GM12892 (cell line): ENCODE measurements around the gene QRICH1.

ENCODE experiments used
- DNase-seq: peaks from one replicate; pipeline ENCODE4 v3.0.0; 2011; ENCODE audit not compliant: insufficient read length
- FAIRE-seq: peaks from 2 replicates; lab custom pipeline; 2011; peaks lifted over from hg19 to GRCh38; lab: Jason Lieb, UNC
- POLR2A ChIP-seq: IDR thresholded peaks from 2 replicates; pipeline ENCODE4 v1.6.1; 2011; ENCODE audit warnings: low read depth, low read length, control low read depth
- POLR2AphosphoS5 ChIP-seq: IDR thresholded peaks from 2 replicates; pipeline ENCODE4 v1.6.1; 2011; ENCODE audit warnings: low read depth, low read length, control low read depth
- TAF1 ChIP-seq: IDR thresholded peaks from 2 replicates; pipeline ENCODE4 v1.6.1; 2011; ENCODE audit warnings: low read depth, mild to moderate bottlenecking, control low read depth, low read length, borderline replicate concordance

Gene QRICH1

GRCh38 chr3:49001155-49001554 lies 92.7 kb downstream of the QRICH1 start:
- FAIRE-seq (no peak), DNase-seq (no peak)
- TF ChIP-seq POLR2AphosphoS5 = no peak
- TF ChIP-seq TAF1 = no peak
- peak; percentile 18; the same call in 1 of the 2 replicates for TF ChIP-seq POLR2A

DNA sequence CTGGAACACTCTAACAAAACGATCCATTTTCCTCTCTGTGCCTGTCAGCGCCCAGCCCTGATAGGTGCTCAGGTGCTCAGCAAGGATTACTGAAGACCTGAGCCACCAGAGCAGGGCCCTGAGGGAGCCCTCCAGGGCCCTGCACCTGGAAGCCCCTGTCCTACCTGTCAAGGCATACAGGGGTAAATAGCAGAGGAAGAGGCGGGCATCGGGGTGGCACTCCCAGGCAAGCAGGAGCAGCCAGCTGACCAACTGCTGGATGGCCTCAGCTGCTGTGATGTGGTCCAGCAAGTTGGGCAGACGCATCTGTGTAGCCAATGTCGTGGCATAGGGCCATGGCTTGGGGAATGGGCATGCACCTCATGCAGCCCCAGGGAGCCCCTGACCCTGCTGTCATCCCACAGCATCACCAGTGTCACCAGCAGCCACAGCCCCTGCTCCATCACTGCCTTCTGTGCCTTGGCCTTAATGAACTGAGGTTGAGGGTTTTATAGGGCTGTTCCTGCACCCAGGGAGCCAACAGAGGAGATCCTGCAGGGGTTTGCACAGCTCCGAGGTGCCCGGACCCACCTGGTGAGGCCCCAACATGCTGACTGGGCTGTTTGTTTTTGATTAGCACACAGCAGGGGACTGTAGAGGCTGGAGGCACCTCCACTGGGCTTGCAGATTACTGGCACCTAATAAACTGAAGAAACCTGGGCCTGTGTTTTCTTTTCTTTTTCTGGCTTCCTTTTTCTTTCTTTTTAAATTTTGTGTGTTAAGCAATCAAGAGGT lies 94.6 kb downstream of the QRICH1 start:
- DNase-seq = no peak
- FAIRE-seq = no peak
- TF ChIP-seq TAF1 = no peak
- TF ChIP-seq POLR2A = no peak
- no peak for TF ChIP-seq POLR2AphosphoS5

DNA sequence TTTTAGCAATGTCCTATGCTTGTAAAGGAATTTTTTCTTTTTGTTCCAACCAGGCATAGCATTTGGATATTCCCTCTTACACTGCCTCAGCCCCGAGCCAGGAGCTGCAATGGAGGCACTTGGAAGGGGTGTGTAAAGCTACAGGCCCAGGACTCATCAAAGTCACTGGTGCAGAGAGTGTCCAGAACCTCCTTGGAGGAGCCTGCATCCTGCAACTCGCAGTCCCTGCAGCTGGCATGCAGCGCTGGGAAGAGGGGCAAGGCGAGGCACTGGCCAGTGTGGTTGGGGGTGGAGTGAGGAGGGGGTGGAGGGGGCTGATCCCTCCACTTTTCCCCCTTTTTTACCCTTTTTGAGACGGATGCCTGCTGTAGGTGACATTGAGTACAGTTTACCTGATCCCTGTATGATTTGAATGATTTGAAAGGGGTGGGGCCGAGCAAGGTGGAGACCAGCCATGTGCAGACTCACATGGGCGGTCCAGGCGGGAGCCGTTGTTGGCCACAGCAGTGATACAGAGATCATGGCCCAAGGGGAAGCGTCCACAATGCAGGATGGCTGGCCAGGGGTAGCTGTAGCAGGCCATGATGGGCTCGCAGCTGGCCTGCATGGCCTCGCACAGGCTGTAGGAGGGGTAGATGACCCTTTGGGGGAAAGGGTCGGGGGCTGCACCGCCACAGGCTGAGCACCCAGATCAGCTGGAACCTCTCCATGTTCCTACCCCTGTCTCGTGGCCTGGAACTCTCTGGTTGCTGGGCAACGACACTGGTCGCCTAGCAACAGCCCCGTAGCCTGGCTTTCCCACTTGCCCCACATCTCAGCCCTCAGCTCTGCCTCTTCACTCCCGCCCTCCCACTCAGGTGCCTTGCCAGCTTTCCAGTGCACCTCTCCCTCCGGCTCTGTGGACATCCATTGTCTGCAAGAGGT lies 95.9 kb downstream of the QRICH1 start:
- DNase-seq (no peak), FAIRE-seq (no peak)
- TF ChIP-seq TAF1 (no peak), POLR2A (0 out of 2 replicates have a peak, but pooled peaks have one; percentile 17)

DNA sequence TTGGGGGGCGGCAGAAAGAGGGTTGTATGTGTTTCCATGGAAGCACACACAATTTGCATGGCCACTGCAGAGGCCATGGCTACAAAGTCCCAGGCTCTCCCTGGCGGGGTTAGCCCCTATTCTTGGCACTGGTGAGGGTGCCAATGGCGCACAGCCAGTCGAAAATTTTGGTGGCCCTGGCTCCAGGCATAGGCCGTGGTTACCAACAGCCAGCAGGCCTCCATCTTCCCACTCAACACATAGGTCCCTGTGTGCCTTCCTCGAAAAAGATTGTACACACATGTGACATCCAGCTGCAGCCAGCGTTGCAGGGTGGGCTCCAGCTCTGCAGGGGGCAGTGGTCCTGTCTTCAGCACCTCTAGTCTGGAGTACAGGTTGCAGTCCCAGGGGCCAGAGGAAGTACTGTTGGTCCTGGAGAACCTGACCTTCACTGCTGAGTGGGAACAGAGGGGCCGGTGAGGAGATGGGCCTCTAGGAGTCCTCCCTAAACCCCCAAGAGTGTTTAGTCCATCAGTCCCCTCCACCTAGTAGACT lies 96.7 kb downstream of the QRICH1 start:
- no peak for DNase-seq
- no peak for FAIRE-seq
- TF ChIP-seq POLR2AphosphoS5 = no peak
- no peak for TF ChIP-seq TAF1
- TF ChIP-seq POLR2A = no peak

DNA sequence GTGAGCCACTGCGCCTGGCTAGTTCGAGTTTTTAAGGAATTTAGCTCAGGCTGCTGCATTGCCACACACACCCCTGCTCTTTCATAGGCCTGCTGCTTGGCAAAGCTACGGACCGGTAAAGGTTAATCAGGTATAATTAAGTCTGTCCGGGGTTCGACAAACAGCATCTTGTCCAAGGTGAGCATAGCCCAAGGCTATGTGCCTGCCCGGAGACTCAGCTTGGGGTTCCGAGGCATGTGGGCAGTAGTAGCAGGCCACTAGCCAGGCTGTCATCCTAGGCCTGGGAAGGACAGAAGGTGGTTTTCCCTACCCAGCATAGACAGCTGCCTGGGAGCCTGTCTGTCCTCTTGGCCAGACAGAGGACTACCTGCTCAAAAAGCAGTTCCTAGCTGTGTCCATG lies 97.2 kb downstream of the QRICH1 start:
- TF ChIP-seq TAF1 = no peak
- no peak for TF ChIP-seq POLR2AphosphoS5
- TF ChIP-seq POLR2A = no peak
- DNase-seq = no peak
- FAIRE-seq = no peak

GRCh38 chr3:48993834-48994233 lies 100.0 kb downstream of the QRICH1 start:
- no peak for FAIRE-seq
- no peak for DNase-seq
- TF ChIP-seq POLR2A (no peak), TAF1 (no peak), POLR2AphosphoS5 (no peak)

DNA sequence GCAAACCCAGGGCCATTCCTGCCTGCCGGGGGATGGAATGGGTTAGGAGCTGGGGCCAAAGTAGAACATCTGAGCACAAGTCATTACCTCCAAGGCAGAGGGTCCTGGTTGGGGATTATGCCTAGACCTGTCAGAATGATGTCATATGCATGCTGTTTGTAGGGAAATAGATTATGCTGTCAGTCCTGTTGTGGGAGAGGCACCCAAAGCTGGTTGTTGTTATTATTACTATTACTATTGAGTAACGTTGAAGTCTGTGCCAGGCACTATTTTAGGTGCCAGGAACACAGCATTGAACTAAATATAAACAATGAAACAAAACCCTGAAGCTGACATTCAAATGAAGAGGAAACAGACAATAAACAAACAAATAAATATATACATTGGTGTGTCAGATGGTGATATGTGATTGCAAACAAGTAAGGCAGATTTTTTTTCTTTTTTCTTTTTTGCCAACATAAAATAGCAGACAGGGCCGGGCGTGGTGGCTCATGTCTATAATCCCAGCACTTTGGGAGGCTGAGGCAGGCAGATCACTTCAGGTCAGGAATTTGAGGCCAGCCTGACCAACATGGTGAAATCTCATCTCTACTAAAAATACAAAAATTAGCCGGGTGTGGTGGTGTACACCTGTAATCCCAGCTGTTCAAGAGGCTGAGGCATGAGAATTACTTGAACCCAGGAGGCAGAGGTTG lies 101.9 kb downstream of the QRICH1 start:
- DNase-seq = no peak
- TF ChIP-seq TAF1 (no peak), POLR2A (no peak), POLR2AphosphoS5 (no peak)

GRCh38 chr3:48990636-48991469 lies 103.0 kb downstream of the QRICH1 start:
- DNase-seq (no peak), FAIRE-seq (peak; percentile 85)
- peak; percentile 19; the same call in 1 of the 2 replicates for TF ChIP-seq POLR2A
- no peak for TF ChIP-seq TAF1
- TF ChIP-seq POLR2AphosphoS5 = no peak

More for the DNA sequence above, 101.9 kb downstream of the QRICH1 start:
- no peak for FAIRE-seq

- peak; percentile 61 for DNase-seq
- FAIRE-seq = peak; percentile 90
- TF ChIP-seq POLR2A = peak; percentile 40; the same call in 1 of the 2 replicates
- 0 out of 2 replicates have a peak, but pooled peaks have one; percentile 42 for TF ChIP-seq POLR2AphosphoS5
- peak; percentile 52; the same call in 1 of the 2 replicates for TF ChIP-seq TAF1
Observed at GRCh38 chr3:48989796-48990635, 103.9 kb downstream of the QRICH1 start, which contains the start of gene P4HTM. TSS of gene P4HTM (plus strand) at chr3:48990241. CDS start at chr3:48990257, 16 bp downstream.
